IMR-90 (cell line): ENCODE data around the gene TAF11. TPM values are rescaled to one million over a fixed set of nuclear protein-coding genes. Genes with fewer than 3 reads are reported as not detected.

Source experiments
- ATAC-seq: fragments of 200-7000 bp; cut with Tn5 transposase; 2 replicates; pipeline ENCODE4 v1.9.1; 2020; ENCODE audit warnings: low read depth, mild to moderate bottlenecking, moderate library complexity
- BruUV-seq: library from RNA; stranded (reverse); fragments of 400-500 nt; replicated peaks from 2 replicates; lab custom pipeline; 2021; lab: Mats Ljungman, UMichigan
- CTCF ChIA-PET: fragments of 300-600 bp; formaldehyde crosslinking; extraction: SDS; loops from one replicate; lab custom pipeline; 2021; ENCODE audit warnings: antibody characterized with exemption; lab: Yijun Ruan, JAX
- POLR2A ChIA-PET: fragments of 300-600 bp; sonication (Branson Sonifier 250); formaldehyde crosslinking; loops from one replicate; lab custom pipeline; 2022; ENCODE audit warnings: antibody characterized with exemption; ENCODE audit not compliant: unreplicated experiment; lab: Charles Lee
- DNase-seq: peaks from one replicate; pipeline ENCODE4 v3.0.0; 2013
- H2AFZ ChIP-seq: replicated peaks from 2 replicates; pipeline ENCODE3; 2013; ENCODE audit warnings: low read length, mild to moderate bottlenecking; ENCODE audit not compliant: poor library complexity
- H2AK5ac ChIP-seq: 2 replicates; pipeline ENCODE4 v1.6.1; 2013; ENCODE audit warnings: low read depth, low read length, inconsistent platforms
- H2AK9ac ChIP-seq: replicated peaks from 2 replicates; pipeline ENCODE3; 2013; ENCODE audit warnings: mild to moderate bottlenecking, low read depth, low read length, moderate library complexity; ENCODE audit not compliant: poor library complexity
- H2BK120ac ChIP-seq: 2 replicates; pipeline ENCODE4 v1.6.1; 2013; ENCODE audit warnings: low read depth, low read length, inconsistent platforms
- H2BK15ac ChIP-seq: 3 replicates; pipeline ENCODE4 v1.6.1; 2013; ENCODE audit warnings: low read depth, low read length, inconsistent platforms
- H2BK20ac ChIP-seq: 2 replicates; pipeline ENCODE4 v1.6.1; 2013; ENCODE audit warnings: low read depth, mild to moderate bottlenecking, inconsistent platforms, low read length, moderate library complexity
- H2BK5ac ChIP-seq: 2 replicates; pipeline ENCODE4 v1.6.1; 2013; ENCODE audit warnings: mild to moderate bottlenecking, low read depth, low read length, inconsistent platforms; ENCODE audit not compliant: poor library complexity, severe bottlenecking
- H3K14ac ChIP-seq: replicated peaks from 2 replicates; pipeline ENCODE4 v1.6.1; 2013; ENCODE audit warnings: low read depth, low read length, inconsistent platforms
- H3K18ac ChIP-seq: 2 replicates; pipeline ENCODE4 v1.6.1; 2013; ENCODE audit warnings: low read depth, low read length, control low read depth
- H3K23ac ChIP-seq: 2 replicates; pipeline ENCODE4 v1.6.1; 2013; ENCODE audit warnings: low read depth, low read length, inconsistent platforms
- H3K27ac ChIP-seq: 2 replicates; pipeline ENCODE4 v1.5.1; 2013; ENCODE audit warnings: mild to moderate bottlenecking, control low read depth, low read length; ENCODE audit not compliant: insufficient read depth
- H3K27me3 ChIP-seq: 2 replicates; pipeline ENCODE4 v1.6.1; 2013; ENCODE audit warnings: low read length; ENCODE audit not compliant: control insufficient read depth, insufficient read depth
- H3K36me3 ChIP-seq: 2 replicates; pipeline ENCODE4 v1.6.1; 2013; ENCODE audit warnings: low read length, mixed read lengths; ENCODE audit not compliant: control insufficient read depth, insufficient read depth
- H3K4ac ChIP-seq: 2 replicates; pipeline ENCODE4 v1.6.1; 2013; ENCODE audit warnings: low read depth, low read length, inconsistent platforms
- H3K4me1 ChIP-seq: 2 replicates; pipeline ENCODE4 v1.6.1; 2013; ENCODE audit warnings: low read length, mixed read lengths; ENCODE audit not compliant: control insufficient read depth, insufficient read depth
- H3K4me2 ChIP-seq: 2 replicates; pipeline ENCODE4 v1.6.1; 2013; ENCODE audit warnings: low read depth, mild to moderate bottlenecking, control low read depth, low read length, moderate library complexity
- H3K4me3 ChIP-seq: 2 replicates; pipeline ENCODE4 v1.5.1; 2013; ENCODE audit warnings: low read depth, mild to moderate bottlenecking, control low read depth, low read length, moderate library complexity; ENCODE audit not compliant: insufficient read depth
- H3K56ac ChIP-seq: 2 replicates; pipeline ENCODE4 v1.6.1; 2013; ENCODE audit warnings: low read length, inconsistent platforms; ENCODE audit not compliant: insufficient read depth; ENCODE audit errors: extremely low read depth
- H3K79me1 ChIP-seq, 2 experiments: 2 replicates each; pipeline ENCODE4 v1.6.1; 2013; ENCODE audit warnings: low read length in 2 of 2, inconsistent platforms in 1 of 2, low read depth in 1 of 2
- H3K9ac ChIP-seq: 2 replicates; pipeline ENCODE4 v1.6.1; 2013; ENCODE audit warnings: low read depth, low read length, control low read depth
- H3K9me1 ChIP-seq: 2 replicates; pipeline ENCODE4 v1.6.1; 2013; ENCODE audit warnings: low read length, inconsistent platforms; ENCODE audit not compliant: insufficient read depth
- H3K9me3 ChIP-seq: 2 replicates; pipeline ENCODE4 v1.6.1; 2013; ENCODE audit warnings: low read length; ENCODE audit not compliant: control insufficient read depth, insufficient read depth
- H4K20me1 ChIP-seq: 2 replicates; pipeline ENCODE4 v1.6.1; 2013; ENCODE audit warnings: low read length, inconsistent platforms; ENCODE audit not compliant: insufficient read depth
- H4K5ac ChIP-seq: 2 replicates; pipeline ENCODE4 v1.6.1; 2013; ENCODE audit warnings: mild to moderate bottlenecking, low read depth, low read length, control low read depth
- H4K8ac ChIP-seq, 2 experiments: 2 replicates each; pipeline ENCODE4 v1.6.1; 2013; ENCODE audit warnings: low read depth in 2 of 2, low read length in 2 of 2, control low read depth in 1 of 2, inconsistent platforms in 1 of 2
- H4K91ac ChIP-seq: 2 replicates; pipeline ENCODE4 v1.6.1; 2013; ENCODE audit warnings: low read depth, low read length, inconsistent platforms; ENCODE audit not compliant: insufficient read depth
- CEBPB ChIP-seq: IDR thresholded peaks from 2 replicates; pipeline ENCODE4 v1.6.1; 2012; ENCODE audit warnings: low read depth, low read length, improper control_type of control experiment
- CHD1 ChIP-seq: IDR thresholded peaks from 2 replicates; pipeline ENCODE4 v1.6.1; 2012; ENCODE audit warnings: low read depth, low read length, improper control_type of control experiment
- MAZ ChIP-seq: IDR thresholded peaks from 2 replicates; pipeline ENCODE4 v1.6.1; 2012; ENCODE audit warnings: low read depth, mild to moderate bottlenecking, low read length, improper control_type of control experiment, moderate library complexity, borderline replicate concordance
- POLR2A ChIP-seq: IDR thresholded peaks from 2 replicates; pipeline ENCODE4 v1.6.1; 2012; ENCODE audit warnings: mild to moderate bottlenecking, low read depth, low read length
- RAD21 ChIP-seq: IDR thresholded peaks from 2 replicates; pipeline ENCODE4 v1.6.1; 2012; ENCODE audit warnings: low read length, improper control_type of control experiment
- WGBS, 2 experiments: methylation state at CpG; one replicate each; pipeline versions ENCODE4 v1.1.5 to v1.1.7; 2013; ENCODE audit warnings: missing lambda C conversion rate in 2 of 2; ENCODE audit not compliant: insufficient read length in 1 of 2; ENCODE audit errors: extremely low coverage in 2 of 2; 5-methylcytosine and 5-hydroxymethylcytosine counted together
- dilution Hi-C: fragments of 300-500 bp; cut with HindIII; formaldehyde crosslinking; loops from one replicate; pipeline ENCODE4 v1.14.3; 2018; ENCODE audit warnings: low sequenced_read_pairs; ENCODE audit not compliant: unreplicated experiment
- in situ Hi-C: fragments of 300-500 bp; cut with MboI; formaldehyde crosslinking; loops from 3 replicates; pipeline ENCODE4 v1.14.3; 2019; ENCODE audit warnings: low sequenced_read_pairs, inconsistent platforms, mixed read lengths
- intact Hi-C: fragments of 100-400 bp; cut with micrococcal nuclease; formaldehyde crosslinking; loops from 2 replicates; pipeline ENCODE4 v1.10.0; 2022
- polyA plus RNA-seq, 3 experiments: library from polyadenylated mRNA; depleted of rRNA; stranded (reverse); fragments of >200 nt; gene quantifications; 2 replicates each; pipeline ENCODE4 v1.2.3, GENCODE V29; 2012; ENCODE audit warnings: low replicate concordance in 1 of 3
- total RNA-seq: library from RNA; depleted of rRNA; stranded (reverse); fragments of >200 nt; gene quantifications from 2 replicates; pipeline ENCODE4 v1.2.3, GENCODE V29; 2012
- TF ChIP-seq, protein P1 (sequence below): fragments of 150-350 bp; IDR thresholded peaks from 2 replicates; pipeline ENCODE4 v1.6.1; 2016; ENCODE audit warnings: low read depth, mild to moderate bottlenecking, low read length, moderate library complexity, borderline replicate concordance

Gene TAF11
- total and polyA plus RNA-seq, 2 of the 4 experiments (the other 2 are of a cell fraction) = 12.7 to 23.3 TPM

DNA sequence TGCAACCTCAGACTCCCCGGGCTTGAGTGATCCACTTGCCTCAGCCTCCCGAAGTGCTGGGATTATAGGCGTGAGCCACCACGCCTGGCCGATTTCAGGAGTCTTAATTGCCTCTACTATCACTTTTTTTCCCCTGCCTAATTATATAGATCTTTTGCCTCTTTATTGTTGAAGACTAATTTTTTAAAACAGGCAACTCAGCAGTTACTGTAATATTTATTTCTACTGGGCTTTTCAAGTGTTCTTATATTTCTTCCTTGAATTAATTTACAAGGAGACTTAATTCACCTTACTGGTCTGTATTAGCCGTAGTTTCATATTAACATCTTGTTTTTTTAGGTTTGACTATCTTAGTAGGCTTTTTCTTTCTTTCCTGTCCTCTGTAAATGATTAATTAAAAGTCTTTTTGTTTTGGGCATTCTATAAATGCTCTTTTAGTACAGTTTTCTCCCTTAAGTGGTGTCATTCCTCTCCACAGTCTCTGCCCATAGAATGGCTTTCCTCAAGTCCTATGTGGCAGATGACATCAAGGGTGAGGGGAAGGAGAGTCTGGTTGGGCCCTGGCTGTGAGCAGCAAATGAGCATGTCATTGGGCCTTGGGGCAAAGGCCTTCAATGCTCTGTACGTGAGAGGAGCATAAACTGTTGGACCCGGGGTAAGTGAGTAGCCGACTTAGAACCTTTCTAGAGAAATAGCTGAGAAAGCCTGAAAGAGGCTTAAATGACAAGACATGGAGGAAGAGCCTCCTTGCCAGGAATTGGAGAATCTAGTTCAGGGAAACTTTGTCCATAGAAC, 37.2 kb upstream of the TAF11 start:
- WGBS, 2 experiments = 93% methylated on average over 3 of the region's 9 CpGs; no CpG with 5 or more reads in 1 of the 2 experiments
- Histone ChIP-seq H2BK5ac (no peak overlapping the region), H3K27ac (no peak overlapping the region), H3K56ac (no peak overlapping the region), H3K9ac (no peak overlapping the region), H3K4me3 (no peak overlapping the region), H3K4me1 (no peaks in the 10 kb centered on the region; the same call in 1 of the 2 replicates), H3K36me3 (no peaks in the 10 kb centered on the region), H3K9me3 (no peaks in the 10 kb centered on the region), H2AFZ (no peak overlapping the region), H3K9me1 (peaks cover 14% of the 10 kb centered on the region; the same call in 1 of the 2 replicates), H2BK120ac (no peak overlapping the region), H2AK9ac (no peak overlapping the region), H2BK15ac (no peak overlapping the region), H3K79me1 (peaks cover 9 to 14% of the 10 kb centered on the region in 2 experiments; a peak in 3 of 4 replicates), H3K4me2 (no peak overlapping the region), H4K20me1 (peaks cover 30% of the 10 kb centered on the region; the same call in 1 of the 2 replicates), H3K18ac (no peak overlapping the region), H4K91ac (no peak overlapping the region), H2BK20ac (no peak overlapping the region), H4K8ac (no peak overlapping the region), H3K14ac (no peak overlapping the region), H3K27me3 (no peaks in the 10 kb centered on the region), H4K5ac (no peak overlapping the region), H3K4ac (no peak overlapping the region), H3K23ac (no peak overlapping the region), H2AK5ac (0 out of 2 replicates have a peak overlapping the region, but pooled peaks have one; percentile 48)
- ChIA-PET POLR2A (no interaction called here), CTCF (no interaction called here)
- BruUV-seq = no TSS peak
- no peak for TF ChIP-seq RAD21
- no peak for TF ChIP-seq CEBPB
- TF ChIP-seq POLR2A = no peak
- TF ChIP-seq CHD1 = no peak
- TF ChIP-seq MAZ = no peak
- TF ChIP-seq, protein P1, sequence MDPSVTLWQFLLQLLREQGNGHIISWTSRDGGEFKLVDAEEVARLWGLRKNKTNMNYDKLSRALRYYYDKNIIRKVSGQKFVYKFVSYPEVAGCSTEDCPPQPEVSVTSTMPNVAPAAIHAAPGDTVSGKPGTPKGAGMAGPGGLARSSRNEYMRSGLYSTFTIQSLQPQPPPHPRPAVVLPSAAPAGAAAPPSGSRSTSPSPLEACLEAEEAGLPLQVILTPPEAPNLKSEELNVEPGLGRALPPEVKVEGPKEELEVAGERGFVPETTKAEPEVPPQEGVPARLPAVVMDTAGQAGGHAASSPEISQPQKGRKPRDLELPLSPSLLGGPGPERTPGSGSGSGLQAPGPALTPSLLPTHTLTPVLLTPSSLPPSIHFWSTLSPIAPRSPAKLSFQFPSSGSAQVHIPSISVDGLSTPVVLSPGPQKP = no peak
- intact Hi-C loops = no loop called here
- no peak for DNase-seq
- dilution Hi-C loops = no loop called here
- in situ Hi-C loops = no loop called here
- ATAC-seq = no peak
